ENCODE results near the gene CCDC18. TPM values are rescaled to one million over a fixed set of nuclear protein-coding genes. Genes with fewer than 3 reads are reported as not detected.
"Not testable (repeated sequence)": the region's sequence is repeated elsewhere in the genome, so short reads cannot be mapped to it uniquely, and the experiment has no call there.

Gene CCDC18
- total RNA-seq, 2 donors from 2014 or later = 1.3 to 4.4 TPM

- Histone ChIP-seq H3K4me1 (no peaks in the 10 kb centered on the region), H3K9me3 (no peaks in the 10 kb centered on the region), H3K27ac (no peak overlapping the region), H3K36me3 (replicated peaks in 1 of 2; ENCODE audit: insufficient read depth in 1 of 2, low read depth in 2 of 2) (no peaks in the 10 kb centered on the region), H3K27me3 (no peaks in the 10 kb centered on the region), H3K4me3 (no peak overlapping the region)
- ATAC-seq = no peak
- WGBS, 2 donors = 95 to 100% methylated on average over 2 of the region's 2 CpGs
- intact Hi-C loops (cut with DNase I) = no loop called here
- TF ChIP-seq CTCF (IDR thresholded peaks at IDR 0.05) = no peak
- TF ChIP-seq POLR2A (IDR thresholded peaks at IDR 0.05) = no peak
- DNase-seq = no peak
These were observed 42.6 kb downstream of the CCDC18 start for GRCh38 chr1:93223023-93223675.

- Histone ChIP-seq H3K4me1 (no peaks in the 10 kb centered on the region), H3K36me3 (replicated peaks in 1 of 2; ENCODE audit: insufficient read depth in 1 of 2, low read depth in 2 of 2) (no peaks in the 10 kb centered on the region), H3K4me3 (no peak overlapping the region), H3K27ac (no peak overlapping the region), H3K27me3 (no peaks in the 10 kb centered on the region), H3K9me3 (no peaks in the 10 kb centered on the region)
- ATAC-seq (no peak), DNase-seq (no peak)
- intact Hi-C loops (cut with DNase I) = no loop called here
- no peak for TF ChIP-seq CTCF (IDR thresholded peaks at IDR 0.05)
- TF ChIP-seq POLR2A (IDR thresholded peaks at IDR 0.05) = no peak
These were observed 54.7 kb downstream of the CCDC18 start for GRCh38 chr1:93235261-93235660.

GRCh38 chr1:93237021-93237420 is 56.5 kb downstream of the CCDC18 start:
- TF ChIP-seq POLR2A (IDR thresholded peaks at IDR 0.05) = no peak
- no peak for TF ChIP-seq CTCF (IDR thresholded peaks at IDR 0.05)
- H3K9me3 ChIP-seq = no peaks in the 10 kb centered on the region
- ATAC-seq = no peak
- no peaks in the 10 kb centered on the region for H3K27me3 ChIP-seq
- H3K4me3 ChIP-seq = no peak overlapping the region
- no peak for DNase-seq
- H3K27ac ChIP-seq = no peak overlapping the region
- no peaks in the 10 kb centered on the region for H3K4me1 ChIP-seq
- H3K36me3 ChIP-seq (replicated peaks in 1 of 2; ENCODE audit: insufficient read depth in 1 of 2, low read depth in 2 of 2) = no peaks in the 10 kb centered on the region
- intact Hi-C loops (cut with DNase I) = no loop called here

- TF ChIP-seq CTCF (IDR thresholded peaks at IDR 0.05) (no peak), POLR2A (IDR thresholded peaks at IDR 0.05) (no peak)
- no peak for ATAC-seq
- 96 to 100% methylated on average over 1 of the region's 1 CpG for WGBS, 2 donors
- no peaks in the 10 kb centered on the region for H3K4me1 ChIP-seq
- peaks cover 0 to 9% (median 0%) of the 10 kb centered on the region in 3 donors for H3K9me3 ChIP-seq
- no peaks in the 10 kb centered on the region for H3K27me3 ChIP-seq
- DNase-seq = no peak
- intact Hi-C loops (cut with DNase I) = no loop called here
- H3K36me3 ChIP-seq (replicated peaks in 1 of 2; ENCODE audit: insufficient read depth in 1 of 2, low read depth in 2 of 2) = no peaks in the 10 kb centered on the region
- H3K4me3 ChIP-seq = no peak overlapping the region
- H3K27ac ChIP-seq = no peak overlapping the region
These were observed 57.9 kb downstream of the CCDC18 start for GRCh38 chr1:93238425-93238824.

GRCh38 chr1:93239863-93240262 is 59.3 kb downstream of the CCDC18 start:
- TF ChIP-seq CTCF (IDR thresholded peaks at IDR 0.05) (no peak), POLR2A (IDR thresholded peaks at IDR 0.05) (no peak)
- H3K9me3 ChIP-seq = peaks cover 0 to 14% (median 0%) of the 10 kb centered on the region in 3 donors

GRCh38 chr1:93243233-93243632 is 62.7 kb downstream of the CCDC18 start:
- H3K27me3 ChIP-seq; H3K4me3 ChIP-seq; H3K27ac ChIP-seq; ATAC-seq; intact Hi-C loops (cut with DNase I); H3K4me1 ChIP-seq; H3K36me3 ChIP-seq (replicated peaks in 1 of 2; ENCODE audit: insufficient read depth in 1 of 2, low read depth in 2 of 2); DNase-seq: not testable (repeated sequence)
- 97% methylated on average over 3 of the region's 3 CpGs for WGBS, 2 donors
- H3K9me3 ChIP-seq = peaks cover 0 to 14% (median 0%) of the 10 kb centered on the region in 3 donors

More at GRCh38 chr1:93239863-93240262, 59.3 kb downstream of the CCDC18 start:
- DNase-seq = no peak
- H3K4me1 ChIP-seq = no peaks in the 10 kb centered on the region
- intact Hi-C loops (cut with DNase I) = no loop called here
- no peak overlapping the region for H3K4me3 ChIP-seq
- H3K36me3 ChIP-seq (replicated peaks in 1 of 2; ENCODE audit: insufficient read depth in 1 of 2, low read depth in 2 of 2) = no peaks in the 10 kb centered on the region
- WGBS, 2 donors = 74 to 92% methylated on average over 3 of the region's 3 CpGs
- no peaks in the 10 kb centered on the region for H3K27me3 ChIP-seq
- no peak for ATAC-seq
- H3K27ac ChIP-seq = no peak overlapping the region

All from body of pancreas (tissue), 4 donors.